Liver (tissue), 9 donors: ENCODE results near the gene AIPL1. TPM values are rescaled to one million over a fixed set of nuclear protein-coding genes. Genes with fewer than 3 reads are reported as not detected.
"Not testable (repeated sequence)": the region's sequence is repeated elsewhere in the genome, so short reads cannot be mapped to it uniquely, and the experiment has no call there.

Experiments
- DNase-seq: peaks from one replicate; pipeline ENCODE4 v3.0.0-alpha.2; 2017; ENCODE audit warnings: low spot score
- H3K27ac ChIP-seq, 2 donors: one replicate each; pipeline ENCODE4 v1.7.0; 2013; ENCODE audit warnings: inconsistent platforms in 2 of 2, low read length in 2 of 2, control low read depth in 1 of 2, low read depth in 1 of 2, mild to moderate bottlenecking in 1 of 2
- H3K27me3 ChIP-seq, 4 donors: one replicate each; pipeline versions ENCODE4 v1.6.1 to v1.7.0; 2013; ENCODE audit warnings: low read length in 3 of 4, inconsistent platforms in 1 of 4, mild to moderate bottlenecking in 1 of 4, moderate library complexity in 1 of 4; ENCODE audit not compliant: control insufficient read depth in 4 of 4, insufficient read depth in 4 of 4
- H3K36me3 ChIP-seq, 4 donors: one replicate each; pipeline versions ENCODE4 v1.6.1 to v1.7.0; 2013; ENCODE audit warnings: low read length in 3 of 4, mild to moderate bottlenecking in 3 of 4, low read depth in 1 of 4, moderate library complexity in 1 of 4; ENCODE audit not compliant: control insufficient read depth in 4 of 4, insufficient read depth in 3 of 4
- H3K4me1 ChIP-seq, 4 donors: one replicate each; pipeline versions ENCODE4 v1.6.1 to v1.7.0; 2013; ENCODE audit warnings: low read length in 3 of 4, mild to moderate bottlenecking in 3 of 4, moderate library complexity in 1 of 4; ENCODE audit not compliant: control insufficient read depth in 4 of 4, insufficient read depth in 4 of 4
- H3K4me3 ChIP-seq, 3 donors: one replicate each; pipeline versions ENCODE4 v1.6.1 to v1.7.0; 2013; ENCODE audit warnings: low read length in 3 of 3, control low read depth in 1 of 3, low read depth in 1 of 3, mild to moderate bottlenecking in 1 of 3
- H3K9ac ChIP-seq, 2 donors: one replicate each; pipeline ENCODE4 v1.7.0; 2013; ENCODE audit warnings: low read length in 2 of 2, mild to moderate bottlenecking in 2 of 2, moderate library complexity in 2 of 2, control low read depth in 1 of 2, low read depth in 1 of 2
- H3K9me3 ChIP-seq, 4 donors: one replicate each; pipeline versions ENCODE4 v1.6.1 to v1.7.0; 2013; ENCODE audit warnings: low read length in 3 of 4; ENCODE audit not compliant: control insufficient read depth in 4 of 4
- ATF3 ChIP-seq: IDR thresholded peaks from 2 replicates; pipeline ENCODE4 v1.6.1; 2016; ENCODE audit warnings: antibody characterized with exemption
- EGR1 ChIP-seq, 2 donors: IDR thresholded peaks; 2 replicates each; pipeline ENCODE4 v1.6.1; 2016 to 2018; ENCODE audit warnings: antibody characterized with exemption in 2 of 2, low read depth in 2 of 2
- FOXA2 ChIP-seq: IDR thresholded peaks from 2 replicates; pipeline ENCODE4 v1.6.1; 2016; ENCODE audit warnings: antibody characterized with exemption
- GABPA ChIP-seq, 2 donors: IDR thresholded peaks in 1 of 2; conservative IDR thresholded peaks in 1 of 2; 2 replicates each; pipeline ENCODE4 v1.6.1; 2016; ENCODE audit warnings: antibody characterized with exemption in 2 of 2, mild to moderate bottlenecking in 1 of 2, moderate library complexity in 1 of 2
- HNF4A ChIP-seq, 2 donors: conservative IDR thresholded peaks; 2 replicates each; pipeline ENCODE4 v1.6.1; 2016; ENCODE audit warnings: antibody characterized with exemption in 2 of 2, mild to moderate bottlenecking in 2 of 2
- HNF4G ChIP-seq: IDR thresholded peaks from 2 replicates; pipeline ENCODE4 v1.6.1; 2016; ENCODE audit warnings: antibody characterized with exemption
- JUND ChIP-seq, 2 donors: IDR thresholded peaks; 2 replicates each; pipeline ENCODE4 v1.6.1; 2016; ENCODE audit warnings: antibody characterized with exemption in 2 of 2
- RAD21 ChIP-seq, 2 donors: IDR thresholded peaks; 2 replicates each; pipeline ENCODE4 v1.6.1; 2016; ENCODE audit warnings: antibody characterized with exemption in 2 of 2, mild to moderate bottlenecking in 2 of 2
- SP1 ChIP-seq: IDR thresholded peaks from 2 replicates; pipeline ENCODE4 v1.6.1; 2018; ENCODE audit warnings: antibody characterized with exemption, mild to moderate bottlenecking
- TAF1 ChIP-seq: conservative IDR thresholded peaks from 2 replicates; pipeline ENCODE4 v1.6.1; 2016; ENCODE audit warnings: antibody characterized with exemption, mild to moderate bottlenecking
- YY1 ChIP-seq: IDR thresholded peaks from 2 replicates; pipeline ENCODE4 v1.6.1; 2016; ENCODE audit warnings: antibody characterized with exemption, mild to moderate bottlenecking
- WGBS: extraction: QIAGEN DNeasy Blood & Tissue Kit; methylation state at CpG from one replicate; pipeline ENCODE4 v1.1.7; 2013; 5-methylcytosine and 5-hydroxymethylcytosine counted together
- polyA plus RNA-seq, 2 donors: library from polyadenylated mRNA; stranded (reverse) in 1 of 2; unstranded in 1 of 2; fragments of 200-250 nt in 1 of 2; fragments of >200 nt in 1 of 2; fragmentation: Nextera tagmentation in 1 of 2; extraction: Ambion mirVana in 1 of 2; gene quantifications; one replicate each; pipeline versions ENCODE4 v1.2.1 to v1.2.3, GENCODE V29; 2013 to 2015
- total RNA-seq, 2 donors: library from RNA; depleted of rRNA; stranded (reverse); fragments of >200 nt; gene quantifications; one replicate each; pipeline ENCODE4 v1.2.3, GENCODE V29; 2014
- TF ChIP-seq, protein P1 (sequence below): IDR thresholded peaks from 2 replicates; pipeline ENCODE4 v1.6.1; 2016; ENCODE audit warnings: antibody characterized with exemption, mild to moderate bottlenecking
- TF ChIP-seq, protein P2 (sequence below): IDR thresholded peaks from 2 replicates; pipeline ENCODE4 v1.6.1; 2016; ENCODE audit warnings: antibody characterized with exemption
- TF ChIP-seq, protein P3 (sequence below): IDR thresholded peaks from 2 replicates; pipeline ENCODE4 v1.6.1; 2016; ENCODE audit warnings: antibody characterized with exemption
- donor health status: healthy.
- donor health status: healthy.
- donor health status: healthy.
- donor health status: healthy.
- donor health status: healthy.

The AIPL1 gene
- total RNA-seq = not detected
- polyA plus RNA-seq = not detected

- Histone ChIP-seq H3K4me1 (no peaks in the 10 kb centered on the region), H3K27ac (no peak within 1 kb of the TSS), H3K36me3 (no peaks in the 10 kb centered on the region), H3K9ac (no peak within 1 kb of the TSS), H3K9me3 (peaks cover 0 to 3% (median 0%) of the 10 kb centered on the region in 4 donors), H3K4me3 (no peak within 1 kb of the TSS), H3K27me3 (peaks cover 0 to 3% (median 0%) of the 10 kb centered on the region in 4 donors)
- WGBS = 83% methylated on average over 16 of the region's 16 CpGs
- TF ChIP-seq JUND (IDR thresholded peaks at IDR 0.05) = no peak
- DNase-seq = no peak
Measured at GRCh38 chr17:6435051-6435450, at the start of gene AIPL1. TSS of gene AIPL1 (minus strand) at chr17:6435121. CDS start at chr17:6435104, 17 bp downstream.

DNA sequence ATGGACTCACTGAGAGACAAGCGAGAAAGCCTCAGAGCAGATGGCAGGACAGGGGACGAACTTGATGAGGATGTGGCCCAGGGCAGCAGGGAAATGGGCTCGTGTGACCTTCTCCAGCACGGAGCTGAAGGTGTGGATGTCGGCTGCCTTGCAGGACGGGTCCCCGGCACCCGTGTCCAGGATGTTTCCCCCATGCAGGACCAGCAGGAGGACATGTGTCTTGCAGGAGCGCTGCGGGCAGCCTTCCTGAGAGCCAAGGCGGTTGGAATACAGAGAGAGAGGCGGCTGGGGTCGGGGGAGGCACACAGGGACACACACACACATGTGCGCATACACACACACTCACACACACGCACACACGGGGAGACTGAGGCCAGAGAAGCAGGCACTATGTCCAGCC is 48.6 kb upstream of the AIPL1 start:
- Histone ChIP-seq H3K36me3 (no peaks in the 10 kb centered on the region), H3K9me3 (no peaks in the 10 kb centered on the region), H3K4me1 (no peaks in the 10 kb centered on the region), H3K9ac (no peak overlapping the region), H3K4me3 (no peak overlapping the region), H3K27me3 (no peaks in the 10 kb centered on the region), H3K27ac (no peak overlapping the region)
- TF ChIP-seq, protein P1, sequence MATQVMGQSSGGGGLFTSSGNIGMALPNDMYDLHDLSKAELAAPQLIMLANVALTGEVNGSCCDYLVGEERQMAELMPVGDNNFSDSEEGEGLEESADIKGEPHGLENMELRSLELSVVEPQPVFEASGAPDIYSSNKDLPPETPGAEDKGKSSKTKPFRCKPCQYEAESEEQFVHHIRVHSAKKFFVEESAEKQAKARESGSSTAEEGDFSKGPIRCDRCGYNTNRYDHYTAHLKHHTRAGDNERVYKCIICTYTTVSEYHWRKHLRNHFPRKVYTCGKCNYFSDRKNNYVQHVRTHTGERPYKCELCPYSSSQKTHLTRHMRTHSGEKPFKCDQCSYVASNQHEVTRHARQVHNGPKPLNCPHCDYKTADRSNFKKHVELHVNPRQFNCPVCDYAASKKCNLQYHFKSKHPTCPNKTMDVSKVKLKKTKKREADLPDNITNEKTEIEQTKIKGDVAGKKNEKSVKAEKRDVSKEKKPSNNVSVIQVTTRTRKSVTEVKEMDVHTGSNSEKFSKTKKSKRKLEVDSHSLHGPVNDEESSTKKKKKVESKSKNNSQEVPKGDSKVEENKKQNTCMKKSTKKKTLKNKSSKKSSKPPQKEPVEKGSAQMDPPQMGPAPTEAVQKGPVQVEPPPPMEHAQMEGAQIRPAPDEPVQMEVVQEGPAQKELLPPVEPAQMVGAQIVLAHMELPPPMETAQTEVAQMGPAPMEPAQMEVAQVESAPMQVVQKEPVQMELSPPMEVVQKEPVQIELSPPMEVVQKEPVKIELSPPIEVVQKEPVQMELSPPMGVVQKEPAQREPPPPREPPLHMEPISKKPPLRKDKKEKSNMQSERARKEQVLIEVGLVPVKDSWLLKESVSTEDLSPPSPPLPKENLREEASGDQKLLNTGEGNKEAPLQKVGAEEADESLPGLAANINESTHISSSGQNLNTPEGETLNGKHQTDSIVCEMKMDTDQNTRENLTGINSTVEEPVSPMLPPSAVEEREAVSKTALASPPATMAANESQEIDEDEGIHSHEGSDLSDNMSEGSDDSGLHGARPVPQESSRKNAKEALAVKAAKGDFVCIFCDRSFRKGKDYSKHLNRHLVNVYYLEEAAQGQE = no peak
- TF ChIP-seq YY1 = no peak
- TF ChIP-seq HNF4G = no peak
- no peak for TF ChIP-seq SP1
- no peak for TF ChIP-seq HNF4A (conservative IDR thresholded peaks at IDR 0.05)
- no peak for TF ChIP-seq ATF3
- TF ChIP-seq TAF1 = no peak
- no peak for TF ChIP-seq GABPA (IDR thresholded peaks at IDR 0.05 in 1 of 2, conservative IDR thresholded peaks at IDR 0.05 in 1 of 2)
- no peak for TF ChIP-seq FOXA2
- no peak for TF ChIP-seq EGR1 (IDR thresholded peaks at IDR 0.05; ENCODE audit: low read depth in 2 of 2)
- WGBS = 85% methylated on average over 16 of the region's 16 CpGs
- no peak for DNase-seq

GRCh38 chr17:6482796-6483195 is 47.9 kb upstream of the AIPL1 start:
- not testable (repeated sequence) for H3K27ac ChIP-seq, H3K4me3 ChIP-seq, H3K9me3 ChIP-seq, H3K4me1 ChIP-seq, H3K36me3 ChIP-seq, H3K27me3 ChIP-seq, DNase-seq, H3K9ac ChIP-seq
- WGBS = 81% methylated on average over 10 of the region's 10 CpGs

DNA sequence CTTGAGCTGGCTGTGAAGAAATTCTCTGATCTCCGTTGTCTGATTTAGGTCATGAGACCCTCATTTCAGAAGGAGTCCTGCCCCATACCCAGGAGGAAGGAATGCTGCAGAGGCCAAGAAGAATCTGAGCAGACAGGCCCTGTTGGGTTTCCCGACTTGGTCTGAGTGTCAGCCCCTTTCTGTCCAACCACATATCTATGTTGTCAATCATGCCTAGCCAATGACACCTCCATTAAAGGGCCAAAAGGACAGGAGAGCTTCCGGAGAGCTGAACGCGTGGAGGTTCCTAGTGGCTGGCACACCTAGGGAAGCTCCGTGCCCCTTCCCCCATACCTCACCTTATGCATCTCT is 47.2 kb upstream of the AIPL1 start:
- WGBS = 92% methylated on average over 6 of the region's 6 CpGs
- no peaks in the 10 kb centered on the region for H3K4me1 ChIP-seq
- H3K9ac ChIP-seq = no peak overlapping the region
- H3K9me3 ChIP-seq = no peaks in the 10 kb centered on the region
- H3K4me3 ChIP-seq = no peak overlapping the region
- no peaks in the 10 kb centered on the region for H3K36me3 ChIP-seq
- H3K27me3 ChIP-seq = no peaks in the 10 kb centered on the region
- no peak for DNase-seq
- no peak overlapping the region for H3K27ac ChIP-seq
- TF ChIP-seq RAD21 (IDR thresholded peaks at IDR 0.05) (no peak), FOXA2 (no peak), HNF4G (no peak), SP1 (no peak), ATF3 (no peak), HNF4A (conservative IDR thresholded peaks at IDR 0.05) (no peak), EGR1 (IDR thresholded peaks at IDR 0.05; ENCODE audit: low read depth in 2 of 2) (no peak)
- TF ChIP-seq, protein P2, sequence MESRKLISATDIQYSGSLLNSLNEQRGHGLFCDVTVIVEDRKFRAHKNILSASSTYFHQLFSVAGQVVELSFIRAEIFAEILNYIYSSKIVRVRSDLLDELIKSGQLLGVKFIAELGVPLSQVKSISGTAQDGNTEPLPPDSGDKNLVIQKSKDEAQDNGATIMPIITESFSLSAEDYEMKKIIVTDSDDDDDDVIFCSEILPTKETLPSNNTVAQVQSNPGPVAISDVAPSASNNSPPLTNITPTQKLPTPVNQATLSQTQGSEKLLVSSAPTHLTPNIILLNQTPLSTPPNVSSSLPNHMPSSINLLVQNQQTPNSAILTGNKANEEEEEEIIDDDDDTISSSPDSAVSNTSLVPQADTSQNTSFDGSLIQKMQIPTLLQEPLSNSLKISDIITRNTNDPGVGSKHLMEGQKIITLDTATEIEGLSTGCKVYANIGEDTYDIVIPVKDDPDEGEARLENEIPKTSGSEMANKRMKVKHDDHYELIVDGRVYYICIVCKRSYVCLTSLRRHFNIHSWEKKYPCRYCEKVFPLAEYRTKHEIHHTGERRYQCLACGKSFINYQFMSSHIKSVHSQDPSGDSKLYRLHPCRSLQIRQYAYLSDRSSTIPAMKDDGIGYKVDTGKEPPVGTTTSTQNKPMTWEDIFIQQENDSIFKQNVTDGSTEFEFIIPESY = no peak
- TF ChIP-seq, protein P3, sequence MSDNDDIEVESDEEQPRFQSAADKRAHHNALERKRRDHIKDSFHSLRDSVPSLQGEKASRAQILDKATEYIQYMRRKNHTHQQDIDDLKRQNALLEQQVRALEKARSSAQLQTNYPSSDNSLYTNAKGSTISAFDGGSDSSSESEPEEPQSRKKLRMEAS = no peak
- TF ChIP-seq, protein P1 = no peak
